Stimulated activated CD4-positive, alpha-beta T cell treated with anti-CD3 and anti-CD28 coated beads, Interleukin-1b, Interleukin-23, amount 100 ng/mL, for 48 hours (primary cell): Measurements from ENCODE around the gene NRG3.
"Not testable (repeated sequence)": the region's sequence is repeated elsewhere in the genome, so short reads cannot be mapped to it uniquely, and the experiment has no call there.

ENCODE experiments used
- DNase-seq: peaks from one replicate; pipeline ENCODE4 v3.0.0-alpha.2; 2020

The NRG3 gene

DNA sequence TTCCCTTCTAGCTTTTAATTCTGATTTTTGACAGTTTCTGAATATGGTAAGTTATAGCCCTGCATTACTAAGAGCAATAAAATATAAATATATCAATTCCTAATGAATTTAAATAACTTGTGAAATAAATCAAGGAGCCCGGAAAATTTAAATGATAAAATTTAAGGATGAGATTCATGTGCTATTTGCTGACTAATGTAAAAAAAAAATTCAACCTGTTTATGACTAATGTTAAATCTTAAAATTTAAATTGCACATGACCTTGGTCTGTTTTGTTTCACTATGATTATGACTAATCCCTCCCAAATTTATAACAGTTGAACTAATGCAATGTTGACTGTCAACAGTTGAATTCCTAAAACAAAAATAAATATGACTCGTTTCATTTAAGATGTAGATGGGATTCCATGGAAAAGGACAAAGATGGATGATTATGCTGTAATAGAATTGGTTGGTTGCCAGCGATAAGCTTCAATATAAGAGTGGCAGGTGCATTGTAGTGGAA lies 419.9 kb downstream of the NRG3 start:
- no peak for DNase-seq

- DNase-seq: no peak
Observed at GRCh38 chr10:82308641-82309040, 433.6 kb downstream of the NRG3 start.

- DNase-seq: no peak
Observed at GRCh38 chr10:82310839-82311238, 435.8 kb downstream of the NRG3 start.

- DNase-seq: no peak
Observed at GRCh38 chr10:82313401-82313800, 438.4 kb downstream of the NRG3 start.

DNA sequence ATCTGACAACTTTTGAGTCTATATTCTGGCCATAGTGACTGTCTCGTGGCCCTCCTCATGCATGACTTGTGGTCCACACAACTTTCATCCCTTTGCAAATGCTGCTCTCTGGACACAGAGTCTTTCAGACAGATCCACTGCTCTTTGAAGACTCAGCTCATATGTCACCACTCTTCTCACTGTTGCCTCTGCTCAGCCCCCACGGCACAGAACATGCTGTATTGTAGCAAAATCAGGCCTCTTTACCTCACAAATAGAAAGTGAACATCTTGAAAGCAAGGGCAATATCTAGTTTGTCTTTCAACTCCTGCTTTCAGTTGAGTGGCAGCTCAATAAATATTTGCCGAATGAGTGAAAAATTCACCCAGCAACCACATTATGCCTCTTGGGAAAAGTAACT lies 443.5 kb downstream of the NRG3 start:
- no peak for DNase-seq

DNA sequence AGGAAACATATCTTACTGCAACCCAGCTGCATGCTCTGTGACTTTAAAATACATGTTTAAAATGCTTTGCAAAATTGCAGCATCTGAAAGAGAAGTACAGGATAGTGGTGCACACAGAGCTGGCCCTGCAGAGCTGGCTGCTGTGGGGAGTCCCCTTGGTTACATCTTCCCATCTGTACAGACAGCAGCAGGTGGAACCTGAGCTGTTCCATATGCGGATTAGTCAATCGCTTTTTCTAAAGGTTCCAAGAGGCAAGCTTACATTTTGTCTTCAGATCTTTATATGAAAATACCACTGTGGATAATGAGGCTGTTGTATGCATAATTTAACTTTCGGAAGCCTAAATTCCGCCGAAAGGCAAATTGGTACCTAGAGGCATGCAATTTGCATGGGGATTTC lies 444.1 kb downstream of the NRG3 start:
- no peak for DNase-seq

- no peak for DNase-seq
Observed at GRCh38 chr10:82319562-82319961, 444.6 kb downstream of the NRG3 start.

DNA sequence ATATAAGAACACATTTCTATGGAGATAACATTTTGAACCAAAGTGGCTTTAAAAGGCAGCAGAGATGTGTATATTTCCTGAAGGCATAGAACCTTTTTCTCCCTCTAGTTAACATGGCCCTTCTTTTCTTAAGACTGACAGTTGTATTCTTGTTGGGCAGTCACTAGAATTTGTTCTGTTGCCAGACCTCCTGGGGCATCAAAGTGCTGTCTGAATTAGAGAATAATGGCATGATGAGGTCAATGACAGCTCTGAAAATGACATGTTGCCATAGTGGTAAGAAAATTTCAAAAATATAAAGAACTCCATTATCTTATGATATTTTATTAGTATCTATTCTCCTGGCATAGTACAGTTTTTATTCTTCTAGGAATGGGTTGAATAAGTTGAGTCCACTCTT lies 446.7 kb downstream of the NRG3 start:
- DNase-seq: no peak

GRCh38 chr10:82331716-82332115 lies 456.7 kb downstream of the NRG3 start:
- DNase-seq: no peak

GRCh38 chr10:82335831-82336230 lies 460.8 kb downstream of the NRG3 start:
- DNase-seq: no peak

- no peak for DNase-seq
Observed at GRCh38 chr10:82340166-82340565, 465.2 kb downstream of the NRG3 start.

- DNase-seq: not testable (repeated sequence)
Observed at GRCh38 chr10:82349590-82349989, 474.6 kb downstream of the NRG3 start.

DNA sequence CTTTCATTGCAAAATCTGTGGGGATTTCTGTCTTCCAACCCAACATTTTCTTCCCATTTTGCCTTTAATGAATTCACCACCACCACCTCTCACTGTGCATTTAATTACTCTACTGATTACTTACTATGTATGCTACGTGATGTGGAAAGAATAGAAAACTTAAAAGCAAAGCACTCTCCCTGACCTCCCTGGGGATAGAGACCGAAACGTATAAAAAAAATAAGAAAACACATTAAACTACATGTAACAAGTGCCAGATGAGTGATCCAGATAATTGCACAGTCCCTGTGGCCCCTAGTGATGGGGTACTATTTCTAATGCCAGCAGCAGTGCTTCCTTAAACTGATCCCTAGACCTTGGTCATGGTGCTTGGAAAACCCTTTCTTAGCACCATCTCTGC lies 478.4 kb downstream of the NRG3 start:
- DNase-seq: no peak

- DNase-seq: no peak
Observed at GRCh38 chr10:82358486-82359099, 483.6 kb downstream of the NRG3 start.

- DNase-seq: no peak
Observed at GRCh38 chr10:82361256-82361655, 486.3 kb downstream of the NRG3 start.

DNA sequence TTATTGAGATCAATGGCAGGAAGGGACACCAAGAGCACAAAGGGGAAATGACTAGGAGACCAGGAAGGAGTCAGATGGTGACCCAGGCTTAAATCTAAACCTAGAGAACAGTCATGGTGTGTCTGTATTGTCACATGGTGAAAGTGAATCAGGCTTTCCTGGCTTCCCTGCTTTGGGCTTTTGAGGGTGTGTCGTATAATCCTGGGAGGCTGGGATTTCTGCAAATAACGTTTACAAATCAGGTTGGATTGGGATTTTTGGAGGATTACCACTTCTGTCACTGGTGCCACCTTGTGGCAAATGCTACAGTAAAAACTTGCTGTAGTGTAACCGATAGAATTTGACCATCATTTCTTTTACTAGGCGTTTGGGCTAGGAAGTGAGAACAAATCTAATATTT lies 502.6 kb downstream of the NRG3 start:
- DNase-seq: no peak

- no peak for DNase-seq
Observed at GRCh38 chr10:82378146-82378545, 503.2 kb downstream of the NRG3 start.

- no peak for DNase-seq
Observed at GRCh38 chr10:82383350-82383749, 508.4 kb downstream of the NRG3 start.

GRCh38 chr10:82390866-82391658 lies 516.1 kb downstream of the NRG3 start:
- no peak for DNase-seq

DNA sequence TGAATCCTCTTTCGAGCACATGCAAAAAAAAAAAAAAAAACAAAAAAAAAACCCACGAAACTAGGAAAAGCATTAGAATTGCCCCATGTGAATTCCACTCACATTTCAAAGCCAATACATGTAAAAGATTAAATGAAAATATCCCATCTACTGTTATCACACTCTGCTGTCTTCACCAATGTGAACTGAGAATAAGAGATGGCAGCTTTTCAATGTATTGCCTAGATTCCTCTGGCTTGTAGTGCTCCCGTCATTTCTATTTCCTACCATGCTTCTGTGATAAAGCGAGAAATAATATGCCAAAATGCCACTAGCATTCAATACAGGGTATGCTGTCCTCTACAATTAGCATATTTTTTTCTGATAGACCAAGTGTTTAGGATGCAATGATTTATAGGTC lies 517.0 kb downstream of the NRG3 start:
- DNase-seq: no peak

DNA sequence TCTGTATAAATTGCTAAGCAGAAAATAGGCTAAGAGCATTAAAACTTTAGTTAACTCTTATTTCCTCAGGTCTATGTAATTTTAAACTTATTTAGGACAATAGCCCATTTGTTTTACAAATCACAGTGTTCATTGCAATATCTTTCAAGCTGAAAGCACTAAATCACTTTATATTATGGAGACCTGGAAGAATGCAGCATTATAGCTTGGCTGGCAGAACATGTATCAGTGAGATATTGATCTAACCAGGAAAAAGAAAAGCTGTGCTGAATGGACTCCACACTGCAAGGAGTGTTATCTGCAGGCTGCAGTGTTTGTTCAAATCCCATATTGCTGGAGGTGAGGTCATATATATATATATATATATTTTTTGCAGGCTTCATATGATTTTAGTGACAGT lies 517.5 kb downstream of the NRG3 start:
- DNase-seq: no peak

GRCh38 chr10:82394122-82394521 lies 519.1 kb downstream of the NRG3 start:
- no peak for DNase-seq

GRCh38 chr10:82394987-82395386 lies 520.0 kb downstream of the NRG3 start:
- DNase-seq: no peak

- no peak for DNase-seq
Observed at GRCh38 chr10:82396886-82397285, 521.9 kb downstream of the NRG3 start.

DNA sequence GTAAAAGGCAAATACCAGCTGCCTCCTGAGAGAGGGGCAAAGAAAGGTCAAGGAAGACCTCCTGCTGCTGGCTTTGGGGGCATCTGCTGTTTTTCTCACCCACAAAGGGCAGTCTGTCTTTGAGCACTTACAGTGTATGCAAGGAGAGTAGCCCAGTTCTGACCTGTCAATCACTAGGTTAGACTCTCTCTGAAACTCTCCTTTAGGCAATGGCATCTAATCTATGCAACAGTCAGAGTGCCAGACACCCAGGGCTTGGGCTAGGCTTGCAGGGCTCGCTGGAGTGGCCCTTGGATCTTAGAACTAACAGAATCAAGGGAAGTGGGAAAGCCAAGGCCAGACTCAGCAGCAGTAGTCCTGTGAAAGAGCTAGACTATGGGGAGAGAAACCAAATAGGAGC lies 522.9 kb downstream of the NRG3 start:
- DNase-seq: no peak
